Activated gamma-delta T cell (primary cell): ENCODE data around the gene LYRM4.
"Not testable (repeated sequence)": the region's sequence is repeated elsewhere in the genome, so short reads cannot be mapped to it uniquely, and the experiment has no call there.

Source experiments
- DNase-seq: peaks from one replicate; lab custom pipeline; 2025; lab: John Stamatoyannopoulos, UW

The LYRM4 gene

DNA sequence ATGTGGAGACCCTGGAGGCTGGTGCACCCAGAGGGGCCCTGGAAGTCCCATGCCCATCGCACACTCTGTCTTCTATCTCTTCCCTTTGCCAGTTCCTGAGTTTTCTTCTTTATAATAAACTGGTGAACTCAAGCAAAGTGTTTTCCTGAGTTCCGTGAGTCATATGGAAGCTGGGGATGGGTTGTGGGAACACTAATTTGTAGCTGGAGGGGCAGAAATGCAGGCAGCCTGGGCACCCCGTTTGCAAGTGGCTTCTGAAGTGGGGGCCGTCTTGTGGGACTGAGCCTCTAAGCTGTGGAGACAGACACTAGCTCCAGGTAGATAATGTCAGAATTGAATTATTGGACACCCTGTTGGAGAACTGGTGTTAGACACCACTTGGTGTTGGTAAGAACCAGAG, 178.8 kb downstream of the LYRM4 start:
- DNase-seq = no peak

DNA sequence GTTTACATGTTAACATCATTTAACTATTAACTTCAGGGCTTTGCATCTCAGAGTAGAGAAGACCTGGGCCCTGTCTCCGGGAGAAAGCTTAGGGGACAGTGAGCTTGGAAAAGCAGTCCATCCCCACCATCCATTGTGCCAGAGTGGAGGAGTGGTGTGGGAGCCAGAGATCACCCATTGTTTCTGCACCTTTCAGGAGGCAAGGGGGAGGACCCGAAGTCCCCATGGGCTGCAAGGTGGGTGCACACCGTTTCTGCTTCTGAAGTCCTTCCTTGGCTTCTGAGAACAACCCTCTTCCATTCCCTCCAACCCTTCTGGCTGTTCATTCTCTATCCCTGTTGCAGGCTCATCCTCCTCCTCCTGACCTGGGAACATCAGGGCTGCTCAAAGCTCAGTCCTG, 179.6 kb downstream of the LYRM4 start:
- no peak for DNase-seq

DNA sequence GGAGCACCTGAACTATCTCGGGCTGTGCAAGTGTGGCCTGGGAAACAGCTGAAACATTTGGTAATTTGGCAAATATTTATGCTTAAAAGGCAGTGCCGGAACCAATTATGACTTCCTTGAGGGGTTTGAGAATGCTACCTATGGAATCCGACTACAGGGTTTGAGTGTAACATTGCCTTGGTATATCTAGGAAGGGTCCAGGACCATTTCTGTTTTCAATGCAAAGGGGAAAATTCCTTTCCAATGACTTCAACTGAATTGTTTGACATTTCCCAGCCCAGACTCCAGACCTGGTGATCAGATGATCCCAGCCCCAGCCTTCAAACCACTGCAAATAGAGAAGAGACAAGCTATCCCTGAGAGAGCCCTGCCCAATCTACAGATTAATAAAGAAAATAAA, 180.2 kb downstream of the LYRM4 start:
- no peak for DNase-seq

DNA sequence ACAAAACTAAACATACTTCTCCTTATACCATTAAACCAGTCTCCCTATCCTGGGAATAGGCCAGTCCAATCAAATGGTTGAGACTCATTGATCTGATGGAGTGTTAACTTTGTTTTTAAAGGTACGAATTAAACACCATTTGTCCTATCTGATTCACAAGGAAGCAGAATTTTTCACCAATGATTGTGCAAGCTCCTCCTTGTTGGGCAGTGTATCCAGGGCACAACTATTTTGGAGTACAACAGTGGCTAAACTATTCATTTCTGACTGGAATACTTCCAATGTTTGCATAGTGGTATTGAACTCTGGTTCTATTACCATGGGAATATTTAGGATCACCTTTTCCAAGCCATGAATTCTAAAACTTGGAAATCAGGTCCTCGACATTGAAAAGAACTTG, 181.1 kb downstream of the LYRM4 start:
- no peak for DNase-seq

DNA sequence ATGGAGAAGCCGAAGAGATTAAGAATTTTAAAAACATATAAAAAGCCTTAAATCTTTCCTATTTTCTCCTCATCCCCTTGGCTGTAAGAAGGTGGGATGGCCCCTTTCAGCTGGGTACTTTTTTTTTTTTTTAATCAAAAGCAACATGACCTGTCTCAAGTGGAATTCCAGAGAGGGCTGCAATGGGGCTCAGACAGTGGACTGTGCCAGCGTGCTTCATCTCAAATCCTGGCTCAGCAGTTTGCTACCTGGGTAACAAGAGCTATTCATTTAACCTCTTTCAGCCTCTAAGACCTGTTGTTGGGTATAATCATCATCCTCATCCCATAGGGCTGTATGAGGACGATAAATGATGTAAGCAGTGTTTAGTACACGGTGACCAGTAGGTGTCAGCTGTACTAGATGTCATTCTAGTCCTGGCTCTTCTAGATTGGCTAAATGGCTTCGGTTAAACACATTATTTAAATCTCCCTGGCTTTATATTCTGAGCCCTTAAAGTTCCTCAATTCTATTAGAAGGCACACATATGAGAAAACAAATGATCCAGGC, 182.6 kb downstream of the LYRM4 start:
- DNase-seq = no peak

DNA sequence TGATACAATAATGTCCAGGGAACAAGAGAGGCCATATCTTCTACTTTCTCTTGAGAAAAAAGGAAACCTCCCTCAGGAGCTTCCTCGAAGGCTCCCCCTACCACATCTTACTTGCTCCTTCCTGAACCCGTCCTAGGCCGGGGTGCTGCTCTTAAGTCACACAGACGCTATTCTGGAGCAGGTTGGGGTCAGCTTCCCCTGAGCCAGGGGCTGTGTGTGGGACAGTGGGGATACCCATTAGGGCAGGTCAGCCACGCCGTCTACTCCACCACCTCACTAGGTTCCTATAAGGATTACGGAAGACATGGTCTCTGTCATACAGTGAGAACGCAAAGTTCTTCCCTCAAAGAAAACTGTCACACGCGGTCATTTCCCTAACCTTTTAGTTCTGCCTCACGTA, 183.8 kb downstream of the LYRM4 start:
- no peak for DNase-seq

DNA sequence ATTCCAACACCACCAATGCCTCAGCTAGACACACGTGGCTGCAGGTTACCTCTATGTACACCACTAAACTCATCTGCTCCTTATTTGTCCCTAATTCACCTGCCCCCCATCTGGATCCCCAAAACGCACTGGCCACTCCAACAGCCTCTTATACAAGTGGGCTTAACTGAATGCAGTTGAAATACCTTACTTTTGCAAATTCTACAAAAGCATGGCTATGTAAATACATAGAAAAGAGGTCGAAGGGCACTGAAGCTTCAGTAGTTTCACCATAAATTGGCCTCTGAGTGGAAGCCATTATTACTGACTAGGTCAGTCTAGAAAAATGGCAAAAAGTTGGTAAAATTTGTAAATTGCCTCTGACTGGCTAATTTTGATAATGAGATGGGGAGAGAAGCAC, 186.8 kb downstream of the LYRM4 start:
- DNase-seq = no peak

DNA sequence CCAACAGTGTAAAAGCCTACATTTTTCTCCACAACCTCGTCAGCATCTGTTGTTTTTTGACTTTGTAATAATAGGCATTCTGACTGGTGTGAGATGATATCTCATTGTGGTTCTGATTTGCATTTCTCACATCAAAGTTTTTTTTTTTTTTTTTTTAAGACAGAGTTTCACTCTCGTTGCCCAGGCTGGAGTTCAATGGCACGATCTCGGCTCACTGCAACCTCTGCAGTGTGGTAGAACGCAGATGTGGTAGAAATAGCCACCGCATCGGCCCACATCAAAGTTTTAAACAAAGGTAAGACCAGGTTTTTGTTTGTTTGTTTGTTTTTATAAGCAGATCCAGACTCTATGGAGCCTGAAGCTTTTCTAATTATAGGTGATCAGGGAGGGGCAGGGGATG, 188.3 kb downstream of the LYRM4 start:
- no peak for DNase-seq

DNA sequence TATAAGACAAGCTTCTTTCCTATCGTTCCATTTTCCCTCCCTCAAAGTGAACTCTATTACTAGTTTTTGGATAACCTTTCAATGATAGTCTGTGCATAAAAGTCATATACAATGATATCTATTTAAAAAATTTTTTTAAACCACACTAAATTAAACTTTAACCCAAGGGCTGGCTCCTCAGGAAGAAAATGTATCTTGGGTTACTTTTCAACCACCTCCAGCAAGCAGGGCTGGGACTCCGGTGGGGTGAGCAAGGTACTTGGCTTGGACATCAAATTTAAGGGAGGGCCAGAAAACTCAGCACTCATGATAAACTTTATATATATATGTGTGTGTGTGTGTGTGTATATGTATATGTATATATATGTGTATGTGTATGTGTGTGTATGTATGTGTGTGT, 189.5 kb downstream of the LYRM4 start:
- no peak for DNase-seq

DNA sequence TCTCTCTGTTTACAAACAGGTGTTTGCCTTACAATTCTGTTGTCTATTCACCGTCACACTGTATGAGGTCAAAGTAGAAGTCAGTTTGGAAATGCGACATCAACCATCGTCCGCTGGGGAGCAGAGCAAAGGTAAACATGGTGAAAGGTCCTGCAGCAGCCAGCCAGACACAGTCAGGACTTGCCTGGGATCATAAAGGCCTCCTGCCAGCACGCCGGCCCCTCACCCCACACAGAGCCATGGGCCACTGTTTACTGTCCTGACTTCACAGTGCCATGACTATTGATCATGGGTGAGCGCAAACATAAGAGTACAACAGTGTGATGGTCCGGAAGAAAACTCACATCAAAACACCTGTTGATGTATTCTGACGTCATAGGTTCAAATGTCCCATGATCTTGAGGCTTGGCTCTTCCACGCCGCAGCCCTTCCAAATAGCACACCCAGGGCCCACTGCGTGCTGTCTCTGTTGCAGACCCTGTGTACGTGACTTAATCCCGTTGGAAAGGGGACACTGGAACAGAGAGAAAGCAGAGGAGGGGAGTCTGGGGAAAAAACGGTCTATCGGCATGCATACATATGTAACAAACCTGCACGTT, 192.5 kb downstream of the LYRM4 start:
- DNase-seq = no peak

DNA sequence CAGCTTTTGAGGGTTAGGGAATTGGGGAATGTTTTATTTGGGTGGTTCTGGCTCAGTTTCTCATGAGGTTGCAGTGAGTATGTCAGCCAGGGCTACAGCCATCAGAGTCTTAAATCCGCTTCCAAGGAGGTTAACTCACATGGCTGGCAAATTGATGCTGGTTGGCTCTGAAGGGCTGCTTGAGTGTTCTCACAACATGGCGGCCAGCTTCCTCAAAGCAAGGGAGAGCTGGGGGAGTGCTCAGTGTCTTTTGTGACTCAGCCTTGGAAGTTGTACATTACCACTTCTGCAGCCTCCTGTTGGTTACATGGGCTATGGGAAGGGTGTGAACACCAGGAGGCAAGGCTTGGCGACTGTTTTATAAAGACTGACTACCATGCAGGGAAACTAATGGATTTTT, 193.4 kb downstream of the LYRM4 start:
- DNase-seq = no peak

DNA sequence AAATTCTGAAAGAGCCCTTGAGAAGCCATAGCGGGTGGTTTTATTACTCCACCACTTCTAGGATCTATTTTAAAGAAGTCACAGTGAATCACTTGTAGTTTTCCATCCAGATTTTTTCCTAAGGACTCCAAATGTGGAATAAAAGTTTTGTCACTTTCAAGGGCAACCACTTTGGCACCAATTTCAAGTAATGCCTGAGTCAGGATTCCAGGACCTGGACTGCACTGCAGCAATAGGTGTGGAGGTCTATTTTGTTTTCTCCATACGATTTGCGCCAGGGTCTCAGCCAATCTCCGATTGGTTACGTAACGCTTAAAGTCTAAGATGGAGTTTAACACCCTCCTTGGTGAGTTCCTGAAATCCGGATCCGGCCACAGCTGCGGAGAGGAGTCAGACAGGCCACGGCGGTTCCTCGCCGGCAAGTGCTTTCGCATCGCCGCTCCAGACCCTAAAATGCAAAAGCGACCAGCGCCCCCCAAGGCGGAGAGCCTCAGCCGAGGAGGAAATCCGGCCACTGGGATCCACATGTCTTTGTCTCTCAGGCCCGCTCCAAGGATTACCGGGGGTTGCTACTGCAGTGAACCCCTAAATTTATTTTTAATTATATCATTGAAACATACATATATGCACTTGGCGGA, 194.2 kb downstream of the LYRM4 start:
- DNase-seq = no peak

DNA sequence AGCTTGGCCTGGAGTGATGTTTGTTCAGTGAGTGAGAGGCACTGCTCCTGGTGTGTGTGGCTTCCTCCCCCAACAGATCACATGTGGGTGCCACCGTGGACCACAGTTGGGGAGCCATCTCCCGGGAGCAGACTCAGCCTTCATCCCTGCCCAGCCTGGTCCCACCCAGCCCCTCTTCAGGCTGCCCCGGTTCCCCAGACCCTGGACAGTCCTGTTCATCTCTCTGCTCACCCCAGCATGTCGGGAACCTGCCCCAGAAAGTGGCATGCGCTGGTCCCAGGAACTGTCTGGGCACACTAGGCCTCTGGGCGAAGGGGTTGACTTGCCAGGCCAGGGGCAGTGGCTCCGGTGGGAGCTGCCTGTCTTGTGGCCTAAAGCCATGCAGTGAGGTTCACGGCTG, 197.1 kb downstream of the LYRM4 start:
- no peak for DNase-seq

DNA sequence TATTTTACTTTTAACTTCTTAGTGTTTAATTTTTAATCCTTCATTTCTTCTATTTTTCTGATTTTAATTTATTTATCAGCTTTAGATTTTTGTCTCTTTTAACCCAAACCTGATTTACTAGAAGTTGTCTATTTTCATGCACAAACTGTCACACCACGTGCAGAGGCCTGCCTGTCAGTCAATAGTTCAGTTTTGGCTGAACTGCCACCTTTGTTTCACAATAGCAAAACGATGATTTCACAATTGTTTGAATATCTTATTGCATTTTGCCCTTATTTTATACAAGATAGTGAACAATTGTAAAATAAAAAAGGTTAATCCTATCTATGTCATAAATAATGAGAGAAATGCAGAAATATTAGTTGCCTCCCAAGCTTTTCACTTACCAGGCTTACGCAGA, 199.6 kb downstream of the LYRM4 start:
- DNase-seq = no peak

DNA sequence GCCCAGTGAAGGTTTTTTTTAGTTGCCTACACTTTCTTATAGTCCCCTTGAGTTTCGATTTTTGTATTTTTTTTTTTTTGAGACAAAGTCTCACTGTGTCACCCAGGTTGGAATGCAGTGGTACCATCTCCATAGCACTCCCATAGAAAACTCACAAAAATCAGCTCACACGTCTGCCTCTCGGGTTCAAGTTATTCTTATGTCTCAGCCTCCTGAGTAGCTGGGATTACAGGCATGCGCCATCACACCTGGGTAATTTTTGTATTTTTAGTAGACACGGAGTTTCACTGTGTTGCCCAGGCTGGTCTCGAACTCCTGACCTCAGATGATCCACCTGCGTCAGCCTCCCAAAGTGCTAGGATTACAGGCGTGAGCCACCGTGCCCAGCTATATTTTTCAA, 200.3 kb downstream of the LYRM4 start:
- not testable (repeated sequence) for DNase-seq

DNA sequence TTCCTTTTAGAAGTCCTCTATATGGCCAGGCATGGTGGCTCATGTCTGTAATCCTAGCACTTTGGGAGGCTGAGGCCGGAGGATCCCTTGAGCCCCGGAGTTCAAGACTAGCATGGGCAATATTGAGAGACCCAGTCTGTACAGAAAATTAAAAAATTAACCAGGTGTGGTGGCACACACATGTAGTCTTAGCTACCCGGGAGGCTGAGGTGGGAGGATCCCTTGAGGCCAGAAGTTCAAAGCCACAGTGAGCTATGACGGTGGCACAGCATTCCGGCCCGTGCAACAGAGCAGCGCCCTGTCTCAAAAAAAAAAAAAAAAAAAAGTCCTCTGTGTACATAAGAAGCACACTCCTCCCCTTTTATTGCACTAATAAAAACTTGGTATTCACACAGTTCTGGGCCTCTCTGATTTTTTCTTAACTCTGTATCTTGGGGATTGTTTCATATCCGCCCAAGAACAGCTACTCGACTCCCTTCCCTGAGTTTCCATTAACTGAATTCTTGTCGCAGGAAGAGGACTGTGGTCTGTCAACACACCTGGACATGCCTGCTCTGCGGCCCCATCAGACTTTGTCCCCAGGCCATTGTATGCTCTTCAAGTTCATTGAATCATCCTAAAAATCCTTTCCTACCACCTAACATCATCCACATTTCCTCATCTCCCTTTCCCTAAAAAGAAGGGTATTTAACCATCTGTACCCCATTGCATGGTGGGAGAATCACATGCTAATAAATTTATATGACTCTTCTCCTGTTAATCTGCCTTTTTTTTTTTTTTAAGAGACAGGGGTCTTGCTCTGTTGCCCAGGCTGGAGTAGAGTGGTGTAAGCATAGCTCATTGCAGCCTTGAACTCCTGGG, 201.5 kb downstream of the LYRM4 start:
- DNase-seq = no peak
